PFSK-1 (cell line): ENCODE results near the gene KLF7.

Source experiments
- TAF1 ChIP-seq: IDR thresholded peaks from 2 replicates; pipeline ENCODE4 v1.6.1; 2012; ENCODE audit warnings: low read length, control low read depth, borderline replicate concordance; ENCODE audit not compliant: insufficient read depth
- TF ChIP-seq, protein P1 (sequence below), 2 experiments: IDR thresholded peaks; 2 replicates each; pipeline versions ENCODE4 v1.6.1 to v1.8.0; 2011 to 2012; ENCODE audit warnings: low read depth in 2 of 2, low read length in 2 of 2, control low read depth in 1 of 2, inconsistent platforms in 1 of 2, mild to moderate bottlenecking in 1 of 2, moderate library complexity in 1 of 2; ENCODE audit not compliant: insufficient read depth in 1 of 2

GRCh38 chr2:207153266-207153975, 12.3 kb downstream of the KLF7 start:
- TF ChIP-seq, protein P1, sequence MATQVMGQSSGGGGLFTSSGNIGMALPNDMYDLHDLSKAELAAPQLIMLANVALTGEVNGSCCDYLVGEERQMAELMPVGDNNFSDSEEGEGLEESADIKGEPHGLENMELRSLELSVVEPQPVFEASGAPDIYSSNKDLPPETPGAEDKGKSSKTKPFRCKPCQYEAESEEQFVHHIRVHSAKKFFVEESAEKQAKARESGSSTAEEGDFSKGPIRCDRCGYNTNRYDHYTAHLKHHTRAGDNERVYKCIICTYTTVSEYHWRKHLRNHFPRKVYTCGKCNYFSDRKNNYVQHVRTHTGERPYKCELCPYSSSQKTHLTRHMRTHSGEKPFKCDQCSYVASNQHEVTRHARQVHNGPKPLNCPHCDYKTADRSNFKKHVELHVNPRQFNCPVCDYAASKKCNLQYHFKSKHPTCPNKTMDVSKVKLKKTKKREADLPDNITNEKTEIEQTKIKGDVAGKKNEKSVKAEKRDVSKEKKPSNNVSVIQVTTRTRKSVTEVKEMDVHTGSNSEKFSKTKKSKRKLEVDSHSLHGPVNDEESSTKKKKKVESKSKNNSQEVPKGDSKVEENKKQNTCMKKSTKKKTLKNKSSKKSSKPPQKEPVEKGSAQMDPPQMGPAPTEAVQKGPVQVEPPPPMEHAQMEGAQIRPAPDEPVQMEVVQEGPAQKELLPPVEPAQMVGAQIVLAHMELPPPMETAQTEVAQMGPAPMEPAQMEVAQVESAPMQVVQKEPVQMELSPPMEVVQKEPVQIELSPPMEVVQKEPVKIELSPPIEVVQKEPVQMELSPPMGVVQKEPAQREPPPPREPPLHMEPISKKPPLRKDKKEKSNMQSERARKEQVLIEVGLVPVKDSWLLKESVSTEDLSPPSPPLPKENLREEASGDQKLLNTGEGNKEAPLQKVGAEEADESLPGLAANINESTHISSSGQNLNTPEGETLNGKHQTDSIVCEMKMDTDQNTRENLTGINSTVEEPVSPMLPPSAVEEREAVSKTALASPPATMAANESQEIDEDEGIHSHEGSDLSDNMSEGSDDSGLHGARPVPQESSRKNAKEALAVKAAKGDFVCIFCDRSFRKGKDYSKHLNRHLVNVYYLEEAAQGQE (IDR thresholded peaks at IDR 0.05; ENCODE audit: insufficient read depth in 1 of 2, low read depth in 2 of 2, low read length in 2 of 2): no peak
- TF ChIP-seq TAF1: no peak
